ENCODE measurements around the gene SLC35F2.

Gene SLC35F2

GRCh38 chr11:107818491-107818890, 40.1 kb downstream of the SLC35F2 start:
- H3K4me1 ChIP-seq (ENCODE audit: control insufficient read depth, insufficient read depth, low read length, unreplicated experiment) = peaks cover 12% of the 10 kb centered on the region
- H2AFZ ChIP-seq (ENCODE audit: low read length, unreplicated experiment) = no peak overlapping the region
- no peaks in the 10 kb centered on the region for H3K36me3 ChIP-seq (ENCODE audit: insufficient read depth, low read length)
- peaks cover 21% of the 10 kb centered on the region for H3K79me2 ChIP-seq (ENCODE audit: control insufficient read depth, insufficient read depth, low read length, unreplicated experiment)
- H3K4me3 ChIP-seq (ENCODE audit: low read depth, low read length) = no peak overlapping the region
- no peak overlapping the region for H3K27ac ChIP-seq (ENCODE audit: low read depth, low read length)
- no peaks in the 10 kb centered on the region for H3K27me3 ChIP-seq (ENCODE audit: insufficient read depth, low read length)

- peaks cover 16% of the 10 kb centered on the region for H3K79me2 ChIP-seq (ENCODE audit: control insufficient read depth, insufficient read depth, low read length, unreplicated experiment)
Observed at GRCh38 chr11:107816028-107816427, 42.6 kb downstream of the SLC35F2 start.

GRCh38 chr11:107810875-107811274, 47.7 kb downstream of the SLC35F2 start:
- H3K4me1 ChIP-seq (ENCODE audit: control insufficient read depth, insufficient read depth, low read length, unreplicated experiment) = no peaks in the 10 kb centered on the region
- peaks cover 6% of the 10 kb centered on the region; the same call in 1 of the 2 replicates for H3K36me3 ChIP-seq (ENCODE audit: insufficient read depth, low read length)
- H2AFZ ChIP-seq (ENCODE audit: low read length, unreplicated experiment) = no peak overlapping the region
- peaks cover 5% of the 10 kb centered on the region for H3K79me2 ChIP-seq (ENCODE audit: control insufficient read depth, insufficient read depth, low read length, unreplicated experiment)
- no peaks in the 10 kb centered on the region for H3K27me3 ChIP-seq (ENCODE audit: insufficient read depth, low read length)
- H3K27ac ChIP-seq (ENCODE audit: low read depth, low read length) = no peak overlapping the region
- no peak overlapping the region for H3K4me3 ChIP-seq (ENCODE audit: low read depth, low read length)

More at GRCh38 chr11:107816028-107816427, 42.6 kb downstream of the SLC35F2 start:
- H3K4me3 ChIP-seq (ENCODE audit: low read depth, low read length) = no peak overlapping the region
- H3K27me3 ChIP-seq (ENCODE audit: insufficient read depth, low read length) = no peaks in the 10 kb centered on the region
- peaks cover 7% of the 10 kb centered on the region for H3K4me1 ChIP-seq (ENCODE audit: control insufficient read depth, insufficient read depth, low read length, unreplicated experiment)
- H3K36me3 ChIP-seq (ENCODE audit: insufficient read depth, low read length) = no peaks in the 10 kb centered on the region
- no peak overlapping the region for H2AFZ ChIP-seq (ENCODE audit: low read length, unreplicated experiment)
- H3K27ac ChIP-seq (ENCODE audit: low read depth, low read length) = no peak overlapping the region

GRCh38 chr11:107808521-107808920, 50.1 kb downstream of the SLC35F2 start:
- no peak overlapping the region for H3K27ac ChIP-seq (ENCODE audit: low read depth, low read length)
- peaks cover 6% of the 10 kb centered on the region for H3K36me3 ChIP-seq (ENCODE audit: insufficient read depth, low read length)
- no peak overlapping the region for H3K4me3 ChIP-seq (ENCODE audit: low read depth, low read length)
- H3K79me2 ChIP-seq (ENCODE audit: control insufficient read depth, insufficient read depth, low read length, unreplicated experiment) = no peaks in the 10 kb centered on the region
- H2AFZ ChIP-seq (ENCODE audit: low read length, unreplicated experiment) = no peak overlapping the region
- H3K27me3 ChIP-seq (ENCODE audit: insufficient read depth, low read length) = no peaks in the 10 kb centered on the region
- no peaks in the 10 kb centered on the region for H3K4me1 ChIP-seq (ENCODE audit: control insufficient read depth, insufficient read depth, low read length, unreplicated experiment)

GRCh38 chr11:107804971-107805370, 53.6 kb downstream of the SLC35F2 start:
- peaks cover 8% of the 10 kb centered on the region for H3K36me3 ChIP-seq (ENCODE audit: insufficient read depth, low read length)
- H3K4me3 ChIP-seq (ENCODE audit: low read depth, low read length) = no peak overlapping the region
- no peak overlapping the region for H3K27ac ChIP-seq (ENCODE audit: low read depth, low read length)
- H2AFZ ChIP-seq (ENCODE audit: low read length, unreplicated experiment) = no peak overlapping the region
- H3K27me3 ChIP-seq (ENCODE audit: insufficient read depth, low read length) = no peaks in the 10 kb centered on the region
- no peaks in the 10 kb centered on the region for H3K79me2 ChIP-seq (ENCODE audit: control insufficient read depth, insufficient read depth, low read length, unreplicated experiment)
- H3K4me1 ChIP-seq (ENCODE audit: control insufficient read depth, insufficient read depth, low read length, unreplicated experiment) = no peaks in the 10 kb centered on the region

GRCh38 chr11:107804211-107804610, 54.4 kb downstream of the SLC35F2 start:
- Histone ChIP-seq H3K27ac (ENCODE audit: low read depth, low read length) (no peak overlapping the region), H3K79me2 (ENCODE audit: control insufficient read depth, insufficient read depth, low read length, unreplicated experiment) (no peaks in the 10 kb centered on the region), H3K36me3 (ENCODE audit: insufficient read depth, low read length) (peaks cover 4% of the 10 kb centered on the region), H3K4me1 (ENCODE audit: control insufficient read depth, insufficient read depth, low read length, unreplicated experiment) (no peaks in the 10 kb centered on the region), H3K27me3 (ENCODE audit: insufficient read depth, low read length) (no peaks in the 10 kb centered on the region), H3K4me3 (ENCODE audit: low read depth, low read length) (no peak overlapping the region), H2AFZ (ENCODE audit: low read length, unreplicated experiment) (no peak overlapping the region)

GRCh38 chr11:107801641-107802040, 56.9 kb downstream of the SLC35F2 start:
- H3K4me3 ChIP-seq (ENCODE audit: low read depth, low read length) = no peak overlapping the region
- H3K36me3 ChIP-seq (ENCODE audit: insufficient read depth, low read length) = peaks cover 4% of the 10 kb centered on the region
- H3K79me2 ChIP-seq (ENCODE audit: control insufficient read depth, insufficient read depth, low read length, unreplicated experiment) = no peaks in the 10 kb centered on the region
- no peak overlapping the region for H3K27ac ChIP-seq (ENCODE audit: low read depth, low read length)
- no peak overlapping the region for H2AFZ ChIP-seq (ENCODE audit: low read length, unreplicated experiment)
- H3K27me3 ChIP-seq (ENCODE audit: insufficient read depth, low read length) = no peaks in the 10 kb centered on the region
- no peaks in the 10 kb centered on the region for H3K4me1 ChIP-seq (ENCODE audit: control insufficient read depth, insufficient read depth, low read length, unreplicated experiment)

- Histone ChIP-seq H2AFZ (ENCODE audit: low read length, unreplicated experiment) (no peak overlapping the region), H3K27ac (ENCODE audit: low read depth, low read length) (no peak overlapping the region), H3K4me3 (ENCODE audit: low read depth, low read length) (no peak overlapping the region), H3K27me3 (ENCODE audit: insufficient read depth, low read length) (no peaks in the 10 kb centered on the region), H3K4me1 (ENCODE audit: control insufficient read depth, insufficient read depth, low read length, unreplicated experiment) (no peaks in the 10 kb centered on the region), H3K36me3 (ENCODE audit: insufficient read depth, low read length) (peaks cover 14% of the 10 kb centered on the region), H3K79me2 (ENCODE audit: control insufficient read depth, insufficient read depth, low read length, unreplicated experiment) (no peaks in the 10 kb centered on the region)
Observed at GRCh38 chr11:107799218-107799859, 59.2 kb downstream of the SLC35F2 start.

- Histone ChIP-seq H3K4me1 (ENCODE audit: control insufficient read depth, insufficient read depth, low read length, unreplicated experiment) (no peaks in the 10 kb centered on the region), H3K27ac (ENCODE audit: low read depth, low read length) (no peak overlapping the region), H3K36me3 (ENCODE audit: insufficient read depth, low read length) (peaks cover 12% of the 10 kb centered on the region), H2AFZ (ENCODE audit: low read length, unreplicated experiment) (no peak overlapping the region), H3K79me2 (ENCODE audit: control insufficient read depth, insufficient read depth, low read length, unreplicated experiment) (no peaks in the 10 kb centered on the region), H3K4me3 (ENCODE audit: low read depth, low read length) (no peak overlapping the region), H3K27me3 (ENCODE audit: insufficient read depth, low read length) (no peaks in the 10 kb centered on the region)
Observed at GRCh38 chr11:107792049-107792443, 66.5 kb downstream of the SLC35F2 start.

GRCh38 chr11:107791343-107792048, 67.1 kb downstream of the SLC35F2 start:
- Histone ChIP-seq H3K4me1 (ENCODE audit: control insufficient read depth, insufficient read depth, low read length, unreplicated experiment) (no peaks in the 10 kb centered on the region), H3K27ac (ENCODE audit: low read depth, low read length) (no peak overlapping the region)

GRCh38 chr11:107789767-107790166, 68.8 kb downstream of the SLC35F2 start:
- peaks cover 7% of the 10 kb centered on the region; the same call in 1 of the 2 replicates for H3K36me3 ChIP-seq (ENCODE audit: insufficient read depth, low read length)
- no peak overlapping the region for H3K4me3 ChIP-seq (ENCODE audit: low read depth, low read length)
- no peak overlapping the region for H3K27ac ChIP-seq (ENCODE audit: low read depth, low read length)
- H2AFZ ChIP-seq (ENCODE audit: low read length, unreplicated experiment) = no peak overlapping the region
- H3K27me3 ChIP-seq (ENCODE audit: insufficient read depth, low read length) = no peaks in the 10 kb centered on the region
- H3K4me1 ChIP-seq (ENCODE audit: control insufficient read depth, insufficient read depth, low read length, unreplicated experiment) = peaks cover 4% of the 10 kb centered on the region
- no peaks in the 10 kb centered on the region for H3K79me2 ChIP-seq (ENCODE audit: control insufficient read depth, insufficient read depth, low read length, unreplicated experiment)

More at GRCh38 chr11:107791343-107792048, 67.1 kb downstream of the SLC35F2 start:
- Histone ChIP-seq H3K27me3 (ENCODE audit: insufficient read depth, low read length) (no peaks in the 10 kb centered on the region), H3K36me3 (ENCODE audit: insufficient read depth, low read length) (peaks cover 12% of the 10 kb centered on the region), H3K79me2 (ENCODE audit: control insufficient read depth, insufficient read depth, low read length, unreplicated experiment) (no peaks in the 10 kb centered on the region), H3K4me3 (ENCODE audit: low read depth, low read length) (no peak overlapping the region), H2AFZ (ENCODE audit: low read length, unreplicated experiment) (no peak overlapping the region)
